GM19324 (cell line): ENCODE measurements around the gene MBP.
A peak's percentile ranks its signal among the peaks of the same experiment; 100 is the strongest.

Experiments
- ATAC-seq: cut with Tn5 transposase; IDR thresholded peaks from one replicate; pipeline ENCODE4 v1.9.1; 2021; ENCODE audit warnings: mild to moderate bottlenecking, moderate library complexity; ENCODE audit not compliant: unreplicated experiment, low FRiP score

Gene MBP

DNA sequence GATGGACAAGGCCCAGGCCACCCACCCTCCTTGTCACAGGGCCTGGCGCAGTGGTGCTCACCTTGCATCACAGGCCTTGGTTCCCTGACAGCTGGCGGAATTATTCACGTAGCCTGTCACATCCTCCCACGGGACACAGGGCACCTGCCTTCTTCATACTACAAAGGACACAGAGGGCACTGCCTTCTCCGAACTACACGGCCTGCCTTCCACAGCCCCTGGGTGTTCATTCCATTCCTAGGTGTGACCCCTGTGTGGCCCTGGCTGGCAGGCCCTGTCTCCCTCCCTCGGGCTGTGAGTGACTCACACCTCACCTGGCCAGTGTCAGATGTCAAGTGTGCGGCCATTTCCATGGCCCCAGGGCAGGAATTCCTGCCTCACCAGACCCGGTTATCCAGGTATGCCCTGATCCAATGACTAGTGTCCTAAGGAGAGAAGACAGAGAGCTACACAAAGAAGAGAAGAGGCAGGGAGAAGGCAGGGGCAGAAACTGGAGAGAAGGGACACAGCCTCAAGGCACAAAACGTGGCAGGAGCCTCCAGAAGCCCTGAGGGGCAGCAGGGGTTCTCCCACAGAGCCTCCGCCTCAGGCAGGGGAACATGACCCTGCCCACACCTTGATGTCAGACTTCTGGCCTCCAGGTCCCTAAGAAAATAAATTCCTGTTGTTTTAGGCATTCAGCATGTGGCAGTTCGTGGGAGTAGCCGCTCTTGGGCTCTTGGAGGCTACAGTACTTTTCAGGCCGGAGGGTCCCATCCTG is 43.4 kb downstream of the MBP start:
- ATAC-seq = no peak

- no peak for ATAC-seq
Observed at GRCh38 chr18:77087393-77088141, 45.0 kb downstream of the MBP start.

DNA sequence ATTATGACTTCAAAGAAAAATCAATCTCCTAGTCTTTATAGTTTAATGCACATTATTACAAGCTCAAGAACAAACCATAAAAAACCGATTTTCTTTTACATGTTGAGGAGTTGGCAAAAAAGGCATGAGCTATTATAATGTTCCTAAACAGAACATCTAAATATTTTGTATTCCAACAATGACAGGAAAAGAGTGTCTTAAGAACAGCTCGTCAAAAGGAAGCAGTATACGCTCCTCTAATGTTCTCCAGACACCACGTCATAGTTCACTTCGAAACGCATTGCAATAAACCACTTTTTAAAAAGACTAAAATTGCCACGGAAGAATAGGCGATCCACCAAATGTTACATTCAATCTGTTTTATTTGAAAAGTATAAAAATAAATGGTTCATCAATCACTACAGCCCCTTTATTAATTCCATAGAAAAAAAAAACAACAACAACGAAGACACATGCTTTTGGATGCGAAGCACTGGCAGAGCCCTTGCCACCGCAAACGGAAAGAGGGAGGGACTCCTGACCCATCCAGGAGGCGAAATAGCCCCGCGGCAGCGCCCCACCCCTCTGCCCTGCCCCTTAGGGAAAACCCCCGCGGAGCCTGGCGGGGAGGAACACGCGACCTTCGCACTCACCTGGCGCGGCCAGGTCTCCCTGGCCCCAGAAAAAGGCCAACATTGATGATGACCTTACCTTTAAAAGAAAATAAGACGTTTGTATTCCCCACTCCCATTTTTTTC is 45.8 kb downstream of the MBP start:
- ATAC-seq = no peak

- no peak for ATAC-seq
Observed at GRCh38 chr18:77086034-77086433, 46.5 kb downstream of the MBP start.

- no peak for ATAC-seq
Observed at GRCh38 chr18:77084688-77085035, 47.9 kb downstream of the MBP start.

DNA sequence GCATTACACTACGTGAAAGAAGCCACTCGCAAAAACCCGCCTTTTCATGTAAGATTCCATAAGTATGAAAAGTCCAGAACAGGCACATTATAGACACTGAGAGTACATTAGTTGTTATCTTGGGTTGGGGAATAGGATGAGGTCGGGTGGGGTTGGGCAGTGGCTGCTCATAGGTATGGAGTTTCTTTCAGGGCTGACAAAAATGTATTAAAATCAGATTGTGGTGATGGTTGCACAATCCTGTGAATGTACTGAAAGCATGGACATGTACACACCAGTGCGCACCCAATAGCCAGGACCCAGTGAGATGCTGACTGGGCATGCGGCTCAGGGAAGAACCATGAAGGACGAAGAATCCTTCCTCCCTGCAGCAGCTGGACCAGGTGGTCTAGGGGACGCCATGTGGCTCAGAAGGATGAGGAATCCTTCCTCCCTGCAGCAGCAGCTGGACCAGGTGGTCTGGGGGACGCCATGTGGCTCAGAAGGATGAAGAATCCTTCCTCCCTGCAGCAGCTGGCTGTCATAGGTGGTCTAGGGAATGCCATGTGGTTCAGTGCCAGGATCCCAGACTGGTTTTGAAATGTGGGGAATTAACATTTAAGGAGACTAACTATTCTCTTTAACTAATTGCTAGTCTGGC is 50.1 kb downstream of the MBP start:
- ATAC-seq = no peak

DNA sequence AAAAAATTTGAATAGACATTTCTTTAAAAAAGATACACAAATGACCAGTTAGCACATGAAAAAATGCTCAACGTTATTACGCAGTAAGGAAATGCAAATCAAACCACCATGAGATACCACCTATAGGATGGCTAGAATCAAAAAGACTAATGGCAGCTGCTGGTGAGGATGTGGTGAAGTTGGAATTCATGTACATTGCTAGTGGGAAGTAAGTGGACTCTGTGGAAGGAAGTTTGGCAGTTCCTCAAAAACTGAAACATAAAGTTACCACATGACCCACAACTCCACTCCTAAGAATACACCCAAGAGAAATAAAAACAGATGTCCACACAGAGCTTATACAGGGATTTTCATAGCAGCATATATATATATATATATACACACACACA is 51.2 kb downstream of the MBP start:
- no peak for ATAC-seq

GRCh38 chr18:77079954-77080682 is 52.5 kb downstream of the MBP start:
- ATAC-seq = peak; percentile 98

GRCh38 chr18:77079088-77079487 is 53.5 kb downstream of the MBP start:
- ATAC-seq = no peak

- ATAC-seq = no peak
Observed at GRCh38 chr18:77078690-77079070, 53.9 kb downstream of the MBP start.

- no peak for ATAC-seq
Observed at GRCh38 chr18:77077941-77078689, 54.5 kb downstream of the MBP start.

- ATAC-seq = no peak
Observed at GRCh38 chr18:77077401-77077800, 55.2 kb downstream of the MBP start.

DNA sequence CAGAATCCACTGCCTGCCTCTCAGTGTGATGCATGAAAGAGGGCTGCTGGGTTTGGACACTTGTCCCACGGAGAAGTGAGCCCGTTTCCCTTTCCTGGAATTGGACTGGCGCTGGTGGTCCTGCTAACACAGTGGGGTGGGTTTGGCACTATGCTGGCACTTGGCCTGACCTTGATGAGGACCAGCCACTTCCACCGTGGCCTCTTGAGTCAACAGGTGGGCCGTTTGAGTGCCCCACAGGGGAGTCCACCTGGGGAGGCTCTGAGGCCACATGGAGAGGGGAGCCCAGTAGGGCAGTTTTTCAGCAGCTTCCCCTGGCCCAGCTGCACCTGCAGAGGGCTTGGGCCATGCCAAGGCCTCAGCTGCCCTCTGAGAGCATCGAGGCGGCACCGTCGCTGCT is 56.5 kb downstream of the MBP start:
- no peak for ATAC-seq

GRCh38 chr18:77074431-77074830 is 58.2 kb downstream of the MBP start:
- no peak for ATAC-seq

DNA sequence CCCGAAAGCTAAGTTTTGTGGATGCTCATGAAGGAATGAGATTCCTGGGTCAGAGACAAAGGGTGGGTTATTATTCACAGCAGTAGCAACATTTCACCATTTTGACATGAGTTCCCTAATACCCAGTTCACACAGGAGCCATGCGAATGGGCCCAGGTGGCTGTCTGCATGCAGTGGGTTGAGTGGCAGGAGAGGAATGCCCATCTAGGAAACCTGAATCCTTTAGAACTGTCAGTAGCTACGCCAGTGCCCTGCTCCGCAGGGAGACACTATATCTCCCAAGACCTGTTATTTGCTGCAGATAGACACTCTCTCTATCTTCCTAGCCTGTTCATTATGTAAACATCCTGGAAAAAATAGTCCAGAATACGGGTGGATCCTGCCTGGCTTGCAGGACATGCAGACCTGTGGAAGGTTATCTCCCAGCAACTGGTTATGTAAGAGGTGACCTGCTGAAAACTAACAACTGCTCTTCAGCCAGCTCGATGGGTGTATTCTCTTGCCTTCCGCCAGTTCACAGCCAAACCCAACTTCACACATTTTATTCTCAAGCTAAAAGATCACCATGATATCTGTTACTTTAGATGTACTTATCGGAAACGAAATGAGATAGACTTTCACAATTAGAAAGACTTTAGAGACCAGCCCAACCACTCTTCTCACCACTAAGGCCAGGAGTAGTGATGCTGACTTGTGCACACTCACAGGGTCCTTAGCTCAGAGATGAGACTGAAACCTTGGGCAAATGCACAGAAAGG is 59.1 kb downstream of the MBP start:
- no peak for ATAC-seq

GRCh38 chr18:77072566-77072965 is 60.0 kb downstream of the MBP start:
- no peak for ATAC-seq

GRCh38 chr18:77071711-77072292 is 60.8 kb downstream of the MBP start:
- no peak for ATAC-seq

DNA sequence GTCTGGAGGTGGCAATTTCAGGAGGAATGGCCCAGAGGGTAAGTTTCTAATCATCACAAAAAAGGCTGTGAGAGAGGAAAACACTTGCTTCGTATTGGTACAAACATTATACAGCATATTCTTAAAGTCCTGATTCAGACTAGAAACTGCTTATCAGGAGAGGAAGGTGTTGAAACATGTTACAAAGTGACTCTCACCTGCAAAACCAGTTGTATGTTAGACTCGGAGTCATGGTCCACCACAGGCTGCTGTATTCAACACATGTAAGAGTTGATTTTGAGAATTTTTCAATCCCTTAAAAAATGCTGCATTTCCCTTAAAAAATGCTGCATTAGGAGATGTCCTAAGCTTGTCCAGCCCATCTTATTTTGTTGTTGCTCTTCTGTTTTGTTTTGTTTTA is 61.5 kb downstream of the MBP start:
- no peak for ATAC-seq

DNA sequence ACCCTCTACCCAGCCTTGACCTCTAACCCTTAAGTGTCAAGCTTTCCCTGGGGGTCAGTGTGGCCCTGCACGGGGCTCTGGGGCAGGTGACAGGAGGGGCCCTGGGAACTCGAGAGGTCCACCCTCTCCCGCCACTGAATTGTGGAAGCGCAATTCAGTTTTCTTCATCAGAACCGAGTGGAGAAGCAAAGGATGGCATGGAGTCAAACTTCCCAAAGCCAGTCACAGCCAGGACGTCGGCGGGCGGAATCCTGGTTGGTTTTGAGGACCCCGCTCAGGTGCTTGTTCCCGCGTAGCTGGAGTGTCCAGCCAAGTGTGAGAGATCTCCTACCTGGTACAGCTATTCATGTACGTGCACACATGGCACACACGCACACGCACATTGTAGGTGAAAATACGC is 62.0 kb downstream of the MBP start:
- ATAC-seq = no peak
